Activated CD8-positive, alpha-beta memory T cell treated with anti-CD3 and anti-CD28 coated beads, Interleukin-2, amount 50 U/mL, for 24 hours (primary cell): ENCODE data around the gene CLNK.
"Not testable (repeated sequence)": the region's sequence is repeated elsewhere in the genome, so short reads cannot be mapped to it uniquely, and the experiment has no call there.

ENCODE experiments used
- DNase-seq: peaks from one replicate; pipeline ENCODE4 v3.0.0-alpha.2; 2020; ENCODE audit errors: extremely low read depth

Gene CLNK

GRCh38 chr4:10662937-10663336, 21.6 kb downstream of the CLNK start:
- no peak for DNase-seq

- DNase-seq = no peak
Observed at GRCh38 chr4:10661047-10661446, 23.5 kb downstream of the CLNK start.

GRCh38 chr4:10659251-10659650, 25.3 kb downstream of the CLNK start:
- no peak for DNase-seq

- no peak for DNase-seq
Observed at GRCh38 chr4:10656988-10657387, 27.6 kb downstream of the CLNK start.

- no peak for DNase-seq
Observed at GRCh38 chr4:10656420-10656819, 28.1 kb downstream of the CLNK start.

- no peak for DNase-seq
Observed at GRCh38 chr4:10655968-10656367, 28.6 kb downstream of the CLNK start.

- DNase-seq = no peak
Observed at GRCh38 chr4:10648479-10648878, 36.1 kb downstream of the CLNK start.

- DNase-seq = no peak
Observed at GRCh38 chr4:10647846-10648245, 36.7 kb downstream of the CLNK start.

- DNase-seq = no peak
Observed at GRCh38 chr4:10643600-10644425, 40.8 kb downstream of the CLNK start.

- no peak for DNase-seq
Observed at GRCh38 chr4:10640561-10641201, 43.9 kb downstream of the CLNK start.

GRCh38 chr4:10639664-10640063, 44.9 kb downstream of the CLNK start:
- no peak for DNase-seq

GRCh38 chr4:10639100-10639499, 45.5 kb downstream of the CLNK start:
- no peak for DNase-seq

- no peak for DNase-seq
Observed at GRCh38 chr4:10635091-10635490, 49.5 kb downstream of the CLNK start.

- DNase-seq = no peak
Observed at GRCh38 chr4:10629394-10629793, 55.2 kb downstream of the CLNK start.

- no peak for DNase-seq
Observed at GRCh38 chr4:10625131-10625530, 59.4 kb downstream of the CLNK start.

- DNase-seq = no peak
Observed at GRCh38 chr4:10623862-10624261, 60.7 kb downstream of the CLNK start.

GRCh38 chr4:10623241-10623640, 61.3 kb downstream of the CLNK start:
- DNase-seq = no peak

- DNase-seq = no peak
Observed at GRCh38 chr4:10622728-10623127, 61.8 kb downstream of the CLNK start.

- no peak for DNase-seq
Observed at GRCh38 chr4:10620935-10621488, 63.6 kb downstream of the CLNK start.

GRCh38 chr4:10619855-10620254, 64.7 kb downstream of the CLNK start:
- DNase-seq = no peak

GRCh38 chr4:10619220-10619619, 65.3 kb downstream of the CLNK start:
- no peak for DNase-seq

- DNase-seq = not testable (repeated sequence)
Observed at GRCh38 chr4:10614926-10615325, 69.6 kb downstream of the CLNK start.

GRCh38 chr4:10613926-10614478, 70.6 kb downstream of the CLNK start:
- DNase-seq = no peak
